ENCODE measurements around the gene TOM1.

Gene TOM1

DNA sequence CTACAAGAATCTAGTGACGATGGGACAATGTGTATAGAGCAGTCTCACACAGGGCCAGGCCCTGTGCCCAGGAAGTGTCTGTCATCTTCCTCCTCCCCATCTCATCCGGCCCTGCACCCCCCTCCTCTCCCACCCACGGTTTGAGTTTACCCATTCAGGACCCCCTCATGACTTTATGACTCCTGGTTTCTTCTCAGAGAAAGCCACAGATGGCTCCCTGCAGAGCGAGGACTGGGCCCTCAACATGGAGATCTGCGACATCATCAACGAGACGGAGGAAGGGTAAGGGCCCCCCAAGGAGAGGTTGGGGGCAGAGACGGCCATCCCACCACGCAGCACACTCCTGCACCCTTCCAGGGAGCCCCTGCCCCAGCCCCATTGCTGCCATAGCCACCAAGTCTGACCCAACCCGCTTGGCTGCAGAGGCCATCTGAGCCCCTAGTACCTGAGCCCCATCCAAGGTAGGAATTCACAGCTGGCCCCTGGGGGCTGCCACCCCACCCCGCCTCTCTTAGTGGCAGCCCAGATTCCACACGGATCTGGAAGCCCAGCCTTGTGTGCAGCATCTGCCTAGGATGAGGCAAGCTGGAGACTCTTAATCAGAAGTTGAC lies 18.1 kb downstream of the TOM1 start:
- no peaks in the 10 kb centered on the region for H3K27me3 ChIP-seq (replicated peaks)
- DNase-seq = no peak
- no peak overlapping the region for H3K4me3 ChIP-seq (ENCODE audit: low read depth, low read length)
- in situ Hi-C loops (cut with HindIII; ENCODE audit: low pct_ligation_motif_present, low sequenced_read_pairs) = no loop called here
- H3K27ac ChIP-seq = no peak overlapping the region
- TF ChIP-seq CTCF (IDR thresholded peaks at IDR 0.05; ENCODE audit: low read depth, low read length, missing control alignments) = no peak
- peaks cover 20% of the 10 kb centered on the region for H3K36me3 ChIP-seq (replicated peaks)

DNA sequence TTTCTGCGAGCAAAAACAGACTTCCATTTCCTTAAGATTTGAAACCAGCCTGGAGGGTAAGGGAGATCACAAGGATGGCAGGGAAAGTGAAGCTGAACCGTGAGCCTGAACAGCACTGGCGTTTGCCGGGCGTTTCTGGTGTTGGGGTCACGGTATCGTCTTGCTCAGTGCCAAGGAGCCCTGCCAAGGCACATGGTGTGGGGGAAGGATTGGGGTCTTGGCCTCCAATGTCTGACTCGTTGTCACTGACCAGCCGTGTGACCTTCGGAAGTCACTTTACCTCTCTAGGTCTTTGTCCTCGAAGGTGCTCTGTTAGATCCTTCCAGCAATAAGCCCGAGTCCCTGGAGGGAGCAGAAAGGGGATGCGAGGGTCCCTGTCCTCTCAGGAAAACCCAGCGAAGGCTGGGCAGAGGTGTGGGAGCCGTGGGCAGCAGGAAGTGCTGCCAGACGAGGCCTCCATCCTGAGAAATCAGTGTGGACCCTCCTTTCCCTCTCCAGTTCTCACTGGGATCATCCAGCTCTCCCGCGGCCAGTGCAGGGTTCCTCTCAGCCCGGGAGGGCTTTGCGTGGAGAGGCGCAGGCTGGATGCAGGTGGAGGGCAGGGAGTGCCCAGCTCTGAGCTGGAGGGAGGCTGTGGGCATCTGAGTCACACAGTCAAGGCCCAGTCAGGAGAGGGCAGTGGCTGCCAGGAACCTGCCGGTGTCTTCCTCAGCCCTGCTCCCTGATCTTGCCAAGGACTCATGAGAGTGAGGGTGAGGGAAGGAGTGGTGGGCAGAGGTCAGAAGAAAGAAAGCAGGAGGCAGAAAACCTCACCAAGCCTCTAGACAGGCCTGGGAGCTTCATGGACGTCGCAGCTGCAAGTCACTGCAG lies 18.9 kb downstream of the TOM1 start:
- no peak overlapping the region for H3K27ac ChIP-seq
- H3K4me3 ChIP-seq (ENCODE audit: low read depth, low read length) = no peak overlapping the region
- in situ Hi-C loops (cut with HindIII; ENCODE audit: low pct_ligation_motif_present, low sequenced_read_pairs) = no loop called here
- no peak for DNase-seq
- H3K36me3 ChIP-seq (replicated peaks) = peaks cover 27% of the 10 kb centered on the region
- no peaks in the 10 kb centered on the region for H3K27me3 ChIP-seq (replicated peaks)
- TF ChIP-seq CTCF (IDR thresholded peaks at IDR 0.05; ENCODE audit: low read depth, low read length, missing control alignments) = no peak

GRCh38 chr22:35319244-35319985 lies 19.7 kb downstream of the TOM1 start:
- DNase-seq = no peak
- Histone ChIP-seq H3K27ac (no peak overlapping the region), H3K27me3 (replicated peaks) (no peaks in the 10 kb centered on the region), H3K36me3 (replicated peaks) (peaks cover 33% of the 10 kb centered on the region), H3K4me3 (ENCODE audit: low read depth, low read length) (no peak overlapping the region)
- in situ Hi-C loops (cut with HindIII; ENCODE audit: low pct_ligation_motif_present, low sequenced_read_pairs) = no loop called here
- no peak for TF ChIP-seq CTCF (IDR thresholded peaks at IDR 0.05; ENCODE audit: low read depth, low read length, missing control alignments)

GRCh38 chr22:35322126-35322525 lies 22.4 kb downstream of the TOM1 start:
- no peak for TF ChIP-seq CTCF (IDR thresholded peaks at IDR 0.05; ENCODE audit: low read depth, low read length, missing control alignments)
- DNase-seq = no peak
- Histone ChIP-seq H3K36me3 (replicated peaks) (peaks cover 51% of the 10 kb centered on the region), H3K27me3 (replicated peaks) (no peaks in the 10 kb centered on the region), H3K27ac (no peak overlapping the region), H3K4me3 (ENCODE audit: low read depth, low read length) (no peak overlapping the region)
- in situ Hi-C loops (cut with HindIII; ENCODE audit: low pct_ligation_motif_present, low sequenced_read_pairs) = no loop called here

DNA sequence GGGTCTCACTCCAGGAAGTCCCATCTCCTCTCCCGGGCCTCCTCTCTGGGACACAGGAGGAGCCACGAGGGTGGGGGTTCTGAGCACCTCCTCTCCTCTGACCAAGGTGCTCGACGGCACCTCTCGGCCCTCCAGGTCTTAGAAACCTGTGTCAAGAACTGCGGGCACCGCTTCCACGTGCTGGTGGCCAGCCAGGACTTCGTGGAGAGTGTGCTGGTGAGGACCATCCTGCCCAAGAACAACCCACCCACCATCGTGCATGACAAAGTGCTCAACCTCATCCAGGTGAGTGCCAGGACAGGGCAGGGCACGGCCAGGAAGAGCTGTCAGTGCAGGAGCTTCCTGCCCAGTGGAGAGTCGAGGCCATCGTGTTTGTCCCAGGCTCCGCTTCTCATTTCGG lies 23.2 kb downstream of the TOM1 start:
- Histone ChIP-seq H3K36me3 (replicated peaks) (peaks cover 59% of the 10 kb centered on the region), H3K27me3 (replicated peaks) (no peaks in the 10 kb centered on the region), H3K4me3 (ENCODE audit: low read depth, low read length) (no peak overlapping the region), H3K27ac (no peak overlapping the region)
- no peak for DNase-seq
- TF ChIP-seq CTCF (IDR thresholded peaks at IDR 0.05; ENCODE audit: low read depth, low read length, missing control alignments) = no peak
- in situ Hi-C loops (cut with HindIII; ENCODE audit: low pct_ligation_motif_present, low sequenced_read_pairs) = no loop called here

All from brain microvascular endothelial cell (primary cell).